MCF 10A (cell line): ENCODE measurements around the gene TP53RK. TPM values are rescaled to one million over a fixed set of nuclear protein-coding genes. Genes with fewer than 3 reads are reported as not detected.

Experiments used
- BruUV-seq: library from RNA; stranded (reverse); fragments of 400-500 nt; replicated peaks from 2 replicates; lab custom pipeline; 2021; lab: Mats Ljungman, UMichigan
- CTCF ChIA-PET: fragments of 300-600 bp; sonication (Branson Sonifier 250); formaldehyde crosslinking; extraction: SDS; loops from one replicate; lab custom pipeline; 2021; ENCODE audit warnings: antibody characterized with exemption, inconsistent platforms; lab: Yijun Ruan, JAX
- POLR2A ChIA-PET: fragments of 300-600, 350-650 bp; sonication (Branson Sonifier 250); formaldehyde crosslinking; extraction: SDS; loops from one replicate; lab custom pipeline; 2020; ENCODE audit warnings: antibody characterized with exemption, inconsistent platforms; lab: Yijun Ruan, JAX
- DNase-seq: peaks from one replicate; pipeline ENCODE4 v3.0.0-alpha.2; 2018; ENCODE audit not compliant: unreplicated experiment
- H3K27ac Mint-ChIP-seq: one replicate; pipeline ENCODE4 v1.8.0; 2022; ENCODE audit warnings: mild to moderate bottlenecking, low read depth, mixed read lengths; ENCODE audit not compliant: unreplicated experiment
- H3K27me3 Mint-ChIP-seq: one replicate; pipeline ENCODE4 v1.8.0; 2022; ENCODE audit warnings: mixed read lengths; ENCODE audit not compliant: insufficient read depth, unreplicated experiment
- H3K36me3 Mint-ChIP-seq: one replicate; pipeline ENCODE4 v1.8.0; 2022; ENCODE audit warnings: mild to moderate bottlenecking, moderate library complexity, mixed read lengths; ENCODE audit not compliant: insufficient read depth, unreplicated experiment
- H3K4me1 Mint-ChIP-seq: one replicate; pipeline ENCODE4 v1.8.0; 2022; ENCODE audit warnings: mixed read lengths; ENCODE audit not compliant: insufficient read depth, unreplicated experiment
- H3K4me3 Mint-ChIP-seq: one replicate; pipeline ENCODE4 v1.8.0; 2022; ENCODE audit warnings: mild to moderate bottlenecking, moderate library complexity, mixed read lengths; ENCODE audit not compliant: unreplicated experiment
- H3K9me3 Mint-ChIP-seq: one replicate; pipeline ENCODE4 v1.8.0; 2022; ENCODE audit warnings: mixed read lengths; ENCODE audit not compliant: unreplicated experiment
- intact Hi-C: fragments of 100-400 bp; cut with micrococcal nuclease; formaldehyde crosslinking; loops from 2 replicates; pipeline ENCODE4 v1.14.1; 2022
- total RNA-seq: library from RNA; stranded (reverse); gene quantifications from 2 replicates; pipeline ENCODE4 v1.2.3, GENCODE V29; 2022
- TF ChIP-seq, protein P1 (sequence below): fragments of 200-600 bp; IDR thresholded peaks from one replicate; pipeline ENCODE4 v1.8.0; 2022; ENCODE audit warnings: antibody characterized with exemption, mild to moderate bottlenecking; ENCODE audit not compliant: unreplicated experiment

The TP53RK gene
- total RNA-seq, 1 experiment from 2014 or later, result 16.2 TPM

GRCh38 chr20:46691196-46691595 lies 2.0 kb upstream of the TP53RK start:
- Mint-ChIP-seq H3K27me3 (no peaks in the 10 kb centered on the region), H3K4me1 (peaks cover 28% of the 10 kb centered on the region), H3K4me3 (no peak overlapping the region), H3K36me3 (peaks cover 10% of the 10 kb centered on the region), H3K27ac (no peak overlapping the region), H3K9me3 (peaks cover 8% of the 10 kb centered on the region)
- intact Hi-C loops, result no loop called here
- no peak for DNase-seq
- ChIA-PET POLR2A (interaction anchor here (1.3 to 3.7 kb wide), 2 partner anchors 12 to 603 kb away, joined by 3 to 23 read pairs; no protein-coding TSS in a partner anchor), CTCF (interaction anchor here (1.2 kb wide), 1 partner anchor 37 kb away, joined by 3 read pairs; no protein-coding TSS in a partner anchor)
- TF ChIP-seq, protein P1, sequence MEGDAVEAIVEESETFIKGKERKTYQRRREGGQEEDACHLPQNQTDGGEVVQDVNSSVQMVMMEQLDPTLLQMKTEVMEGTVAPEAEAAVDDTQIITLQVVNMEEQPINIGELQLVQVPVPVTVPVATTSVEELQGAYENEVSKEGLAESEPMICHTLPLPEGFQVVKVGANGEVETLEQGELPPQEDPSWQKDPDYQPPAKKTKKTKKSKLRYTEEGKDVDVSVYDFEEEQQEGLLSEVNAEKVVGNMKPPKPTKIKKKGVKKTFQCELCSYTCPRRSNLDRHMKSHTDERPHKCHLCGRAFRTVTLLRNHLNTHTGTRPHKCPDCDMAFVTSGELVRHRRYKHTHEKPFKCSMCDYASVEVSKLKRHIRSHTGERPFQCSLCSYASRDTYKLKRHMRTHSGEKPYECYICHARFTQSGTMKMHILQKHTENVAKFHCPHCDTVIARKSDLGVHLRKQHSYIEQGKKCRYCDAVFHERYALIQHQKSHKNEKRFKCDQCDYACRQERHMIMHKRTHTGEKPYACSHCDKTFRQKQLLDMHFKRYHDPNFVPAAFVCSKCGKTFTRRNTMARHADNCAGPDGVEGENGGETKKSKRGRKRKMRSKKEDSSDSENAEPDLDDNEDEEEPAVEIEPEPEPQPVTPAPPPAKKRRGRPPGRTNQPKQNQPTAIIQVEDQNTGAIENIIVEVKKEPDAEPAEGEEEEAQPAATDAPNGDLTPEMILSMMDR, result no peak
- BruUV-seq, result no TSS peak

DNA sequence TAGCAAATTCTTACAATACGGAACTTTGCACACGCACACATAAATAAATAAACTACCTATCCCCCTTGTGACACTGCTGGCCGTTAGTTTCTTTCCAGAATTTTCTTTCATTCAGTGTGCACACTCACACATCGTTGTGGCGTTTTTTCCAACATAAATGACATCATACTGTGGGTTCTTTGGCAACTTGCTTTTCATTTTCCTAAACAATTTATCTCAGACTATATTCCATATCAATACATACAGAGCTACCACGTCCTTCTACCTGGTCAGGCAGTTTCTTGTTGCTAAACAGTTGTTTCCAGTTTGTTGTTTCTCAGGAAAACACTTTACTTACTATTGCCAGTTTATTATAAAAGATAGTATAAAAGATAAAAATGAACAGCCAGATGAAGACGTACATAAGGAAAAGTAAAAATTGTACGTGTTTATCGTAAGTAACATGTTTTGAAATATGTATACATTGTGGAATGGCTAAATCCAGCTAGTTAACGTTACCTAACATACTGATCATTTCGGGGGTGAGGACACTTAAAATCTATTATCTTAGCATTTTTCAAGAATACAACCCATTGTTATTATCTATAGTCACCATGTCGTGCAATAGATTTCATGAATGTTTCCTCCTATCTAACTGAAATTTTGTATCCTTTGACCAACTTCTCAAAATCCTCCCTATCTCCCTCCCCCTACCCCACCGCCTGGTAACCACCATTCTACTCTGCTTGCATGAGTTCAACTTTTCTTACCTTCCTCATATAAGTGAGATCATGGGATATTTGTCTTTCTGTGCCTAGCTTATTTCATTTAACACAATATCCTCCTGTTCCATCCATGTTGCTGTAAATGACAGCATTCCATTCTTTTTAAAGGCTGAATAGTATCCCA lies 1.2 kb upstream of the TP53RK start:
- H3K4me1 Mint-ChIP-seq, result peaks cover 23% of the 10 kb centered on the region
- H3K27ac Mint-ChIP-seq, result peak overlapping the region; percentile 92
- no peak for DNase-seq
- CTCF ChIA-PET, result interaction anchor here (0.6 to 1.5 kb wide), 6 partner anchors 10 to 987 kb away, joined by 3 to 5 read pairs (median 3); no protein-coding TSS in a partner anchor
- H3K4me3 Mint-ChIP-seq, result peak overlapping the region; percentile 88
- peaks cover 8% of the 10 kb centered on the region for H3K9me3 Mint-ChIP-seq
- H3K36me3 Mint-ChIP-seq, result peaks cover 17% of the 10 kb centered on the region
- TSS peak; percentile 69 for BruUV-seq
- H3K27me3 Mint-ChIP-seq, result no peaks in the 10 kb centered on the region
- intact Hi-C loops, result no loop called here
- TF ChIP-seq, protein P1, result no peak
- POLR2A ChIA-PET, result interaction anchor here (0.6 to 3.7 kb wide), 14 partner anchors 9 to 1173 kb away, joined by 3 to 23 read pairs (median 4); partner anchors contain the start of gene PCIF1

DNA sequence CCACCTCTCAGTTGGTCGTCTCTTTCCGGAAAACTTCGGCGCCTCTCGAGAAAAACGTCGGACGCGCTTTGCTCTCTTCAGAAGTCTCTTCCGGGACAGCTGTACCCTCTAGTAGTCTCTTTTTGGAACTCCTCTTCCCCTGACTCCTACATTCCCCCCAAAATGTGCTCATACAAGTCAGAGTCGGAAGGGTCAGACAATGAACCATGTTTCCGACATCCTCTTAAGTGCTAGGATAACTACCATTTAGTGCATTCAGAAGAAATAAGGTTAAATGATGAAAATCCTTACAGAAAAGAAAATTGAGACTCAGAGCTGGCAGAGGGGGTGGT lies 476 bp upstream of the TP53RK start:
- ChIA-PET CTCF (interaction anchor here (0.6 to 1.5 kb wide), 6 partner anchors 9 to 988 kb away, joined by 3 to 5 read pairs (median 3); no protein-coding TSS in a partner anchor), POLR2A (interaction anchor here (0.6 to 3.7 kb wide), 20 partner anchors 9 to 1961 kb away, joined by 3 to 23 read pairs (median 4); partner anchors contain the start of genes PCIF1 and ZMYND8)

More for the DNA sequence above, 476 bp upstream of the TP53RK start:
- peaks cover 8% of the 10 kb centered on the region for H3K9me3 Mint-ChIP-seq
- peak overlapping the region; percentile 88 for H3K4me3 Mint-ChIP-seq
- no peaks in the 10 kb centered on the region for H3K27me3 Mint-ChIP-seq
- peak overlapping the region; percentile 92 for H3K27ac Mint-ChIP-seq
- peaks cover 27% of the 10 kb centered on the region for H3K4me1 Mint-ChIP-seq
- TF ChIP-seq, protein P1, result no peak
- peaks cover 23% of the 10 kb centered on the region for H3K36me3 Mint-ChIP-seq
- no TSS peak for BruUV-seq
- intact Hi-C loops, result loop anchor here (5.0 kb wide), 1 partner anchor 132 kb away; no protein-coding TSS in a partner anchor
- no peak for DNase-seq
